ENCODE measurements around the gene KRT4. TPM values are rescaled to one million over a fixed set of nuclear protein-coding genes. Genes with fewer than 3 reads are reported as not detected.
"Not testable (repeated sequence)": the region's sequence is repeated elsewhere in the genome, so short reads cannot be mapped to it uniquely, and the experiment has no call there.

The KRT4 gene
- total RNA-seq, 1 donor from 2014 or later, result not detected

DNA sequence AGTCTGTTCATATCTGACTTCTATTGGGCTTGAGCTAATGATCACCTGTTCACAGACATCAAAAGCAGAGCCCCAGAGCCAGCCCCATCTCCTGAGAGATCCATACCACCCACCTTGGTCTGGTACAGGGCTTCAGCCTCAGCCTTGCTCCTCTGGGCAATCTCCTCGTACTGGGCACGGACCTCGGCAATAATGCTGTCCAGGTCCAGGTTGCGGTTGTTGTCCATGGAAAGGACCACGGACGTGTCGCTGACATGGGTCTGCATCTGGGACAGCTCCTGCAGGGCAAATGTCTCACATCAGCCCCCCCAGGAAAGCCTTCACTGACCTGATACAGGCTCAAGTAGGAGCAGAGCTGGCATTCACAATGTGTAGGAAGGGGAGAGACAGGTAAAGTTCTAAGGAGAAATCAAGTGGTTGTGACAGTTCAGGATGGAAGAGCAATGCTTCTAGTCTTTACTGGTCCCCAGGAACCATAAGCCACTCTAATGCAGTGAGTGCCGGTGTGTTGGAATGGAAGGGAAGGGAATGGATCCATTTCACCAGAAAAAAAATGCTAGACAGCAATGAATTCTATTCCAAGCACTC lies 5.2 kb downstream of the KRT4 start:
- intact Hi-C loops (cut with micrococcal nuclease), result no loop called here

DNA sequence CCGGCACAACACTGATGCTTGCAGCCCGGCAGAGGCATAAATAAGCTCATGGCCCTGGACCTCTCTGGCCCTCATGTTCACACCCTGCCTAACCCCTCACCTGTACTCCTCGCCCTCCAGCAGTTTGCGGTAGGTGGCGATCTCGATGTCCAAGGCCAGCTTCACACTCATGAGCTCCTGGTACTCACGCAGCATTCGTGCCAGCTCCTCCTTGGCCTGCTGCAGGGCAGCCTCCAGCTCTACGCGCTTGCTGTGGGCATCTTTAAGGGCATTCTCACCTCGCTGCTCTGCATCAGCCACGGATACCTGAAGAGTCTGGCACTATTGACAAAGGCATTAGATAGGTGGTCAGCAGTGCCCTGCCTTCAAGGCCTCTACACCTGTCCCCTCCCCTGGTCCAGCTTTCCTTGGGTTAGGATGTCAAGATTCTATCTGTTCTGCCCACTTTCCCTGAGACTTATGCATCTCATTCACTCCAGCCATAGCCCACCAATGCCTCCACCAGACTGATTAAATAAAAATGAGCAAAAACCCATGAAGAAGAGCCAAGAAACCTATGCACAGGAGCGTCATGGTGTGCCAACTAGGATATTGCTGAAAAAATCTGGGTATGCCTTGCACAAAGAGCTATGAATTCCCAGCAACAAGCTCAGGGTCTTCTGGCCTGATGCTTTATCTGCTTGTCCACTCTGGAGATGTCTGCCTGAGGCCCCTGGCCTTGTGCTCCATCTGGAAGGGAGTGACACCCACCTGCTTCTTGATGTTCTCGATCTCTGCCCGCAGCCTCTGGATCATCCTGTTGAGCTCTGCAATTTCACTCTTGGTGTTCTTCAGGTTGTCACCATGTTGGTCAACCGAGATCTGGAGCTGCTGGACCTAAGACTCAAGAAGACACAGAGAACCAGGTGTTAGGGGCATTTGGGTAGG lies 6.1 kb downstream of the KRT4 start:
- intact Hi-C loops (cut with micrococcal nuclease), result no loop called here

DNA sequence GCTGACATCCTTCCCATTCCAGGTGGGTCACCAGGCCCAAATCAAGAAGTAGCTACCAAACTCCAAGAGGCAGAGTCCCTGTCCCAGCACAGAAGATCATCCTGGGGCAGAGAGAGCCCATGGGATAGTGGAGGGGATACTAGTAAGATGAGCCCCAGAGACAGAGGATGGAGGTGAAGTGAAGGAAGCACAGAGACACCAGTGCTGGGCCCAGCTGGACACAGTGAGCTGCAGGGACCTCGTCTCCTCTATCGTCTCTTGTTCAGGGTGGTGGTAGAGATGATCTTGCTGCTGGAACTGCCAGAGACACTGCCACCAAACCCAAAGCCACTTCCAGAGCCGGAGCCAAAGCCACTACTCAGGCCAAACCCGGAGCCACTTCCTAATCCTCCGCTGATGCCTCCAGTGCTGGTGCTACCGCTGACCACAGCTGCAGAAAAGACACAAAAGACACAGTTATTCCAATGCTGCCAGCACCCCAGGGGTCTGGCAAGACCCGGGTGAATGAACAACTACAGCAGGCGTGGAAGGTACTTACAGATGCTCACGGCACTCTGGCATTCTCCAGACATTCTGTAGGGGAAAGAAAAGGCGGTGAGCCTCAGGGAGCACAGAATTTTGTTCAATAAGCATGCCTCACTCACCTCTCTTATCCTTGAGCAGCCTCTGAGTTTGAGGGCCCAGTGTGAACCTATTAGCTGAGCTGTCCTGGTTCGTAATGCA lies 6.9 kb downstream of the KRT4 start:
- intact Hi-C loops (cut with micrococcal nuclease), result no loop called here

DNA sequence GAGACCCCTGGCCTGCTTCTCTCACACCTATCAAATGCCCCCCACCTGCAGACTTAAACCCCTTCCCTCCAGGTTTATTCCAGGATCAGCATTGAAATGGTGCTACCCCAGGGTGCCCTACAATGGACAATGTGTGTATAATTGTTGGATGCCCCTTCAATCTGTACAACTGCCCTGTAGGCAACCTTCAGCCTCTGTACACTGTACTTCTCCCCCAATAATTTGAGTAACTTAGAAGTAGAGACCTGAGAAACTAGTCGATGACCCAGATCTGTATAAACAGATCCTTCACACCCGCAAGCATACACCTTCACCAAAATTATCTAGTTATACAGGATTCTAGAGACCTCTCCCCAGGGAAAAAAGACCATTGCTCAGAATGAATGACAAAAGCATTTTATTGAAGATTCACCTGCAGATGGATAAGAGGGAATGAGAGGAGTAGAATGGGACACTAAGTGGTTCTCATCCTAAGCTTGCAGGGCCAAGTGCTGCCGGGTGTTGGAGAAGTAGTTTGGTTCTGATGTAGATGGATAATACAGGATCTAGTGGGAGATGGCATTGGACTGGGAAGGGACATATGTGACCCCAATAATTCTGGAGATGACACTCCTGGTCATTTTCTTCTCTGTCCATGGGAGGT lies 7.6 kb downstream of the KRT4 start:
- intact Hi-C loops (cut with micrococcal nuclease), result no loop called here

DNA sequence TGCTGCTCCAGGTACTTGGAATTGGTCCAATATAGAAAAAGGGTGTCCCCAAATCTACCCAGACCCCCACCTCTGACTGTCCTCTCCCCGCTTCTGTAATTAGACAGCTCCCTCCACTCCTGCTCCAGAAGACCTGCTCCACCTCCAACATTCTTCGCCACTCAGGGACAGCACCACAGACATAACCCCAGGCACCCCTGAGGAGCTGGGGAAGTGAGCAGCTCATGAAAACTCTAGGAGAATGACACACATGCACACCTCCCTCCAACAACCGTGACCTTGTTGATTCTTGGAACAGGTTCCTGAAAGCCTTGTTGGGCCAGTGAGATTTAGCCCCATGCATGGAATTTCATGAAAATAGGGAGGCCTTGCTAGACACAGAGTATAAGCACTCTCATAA lies 8.2 kb downstream of the KRT4 start:
- intact Hi-C loops (cut with micrococcal nuclease), result no loop called here

DNA sequence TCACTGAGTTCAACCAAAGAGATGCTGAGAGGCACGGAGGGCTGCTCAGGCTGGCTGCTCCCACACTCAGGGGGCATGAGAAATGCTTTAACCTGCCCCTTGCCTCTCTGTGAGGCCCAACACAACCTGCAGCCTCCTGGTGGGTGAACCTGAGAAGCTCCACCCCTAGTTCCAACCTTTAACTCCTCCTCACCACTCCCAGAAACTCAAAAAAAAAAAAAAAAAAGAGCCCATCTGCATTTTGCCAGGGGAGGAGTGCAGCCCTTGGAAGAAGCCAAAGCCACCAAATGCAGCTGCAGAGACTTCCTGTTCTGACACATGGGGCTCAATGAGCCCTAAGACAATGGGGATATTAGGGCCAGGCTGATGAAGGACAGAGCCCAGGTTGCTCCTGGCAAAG lies 8.9 kb downstream of the KRT4 start:
- intact Hi-C loops (cut with micrococcal nuclease), result no loop called here

DNA sequence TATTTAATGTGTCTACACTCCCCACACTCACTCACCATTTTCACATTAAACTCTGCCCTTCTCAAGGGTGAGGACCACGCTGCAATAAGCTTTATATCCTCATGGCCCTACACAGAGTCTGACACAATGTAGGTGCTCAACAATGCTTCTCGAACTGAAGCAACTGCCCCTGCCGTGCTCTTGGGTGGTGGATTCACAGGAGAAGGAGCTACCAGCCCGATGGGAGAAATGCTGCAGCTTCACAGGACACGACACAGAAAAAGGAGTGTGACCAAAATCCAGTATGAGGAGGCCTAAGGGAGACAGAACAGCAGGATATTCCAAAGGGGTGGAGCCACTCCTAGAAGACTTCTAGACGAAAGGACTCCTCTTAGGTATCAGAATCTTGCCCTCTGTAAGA lies 11.5 kb downstream of the KRT4 start:
- intact Hi-C loops (cut with micrococcal nuclease), result no loop called here

DNA sequence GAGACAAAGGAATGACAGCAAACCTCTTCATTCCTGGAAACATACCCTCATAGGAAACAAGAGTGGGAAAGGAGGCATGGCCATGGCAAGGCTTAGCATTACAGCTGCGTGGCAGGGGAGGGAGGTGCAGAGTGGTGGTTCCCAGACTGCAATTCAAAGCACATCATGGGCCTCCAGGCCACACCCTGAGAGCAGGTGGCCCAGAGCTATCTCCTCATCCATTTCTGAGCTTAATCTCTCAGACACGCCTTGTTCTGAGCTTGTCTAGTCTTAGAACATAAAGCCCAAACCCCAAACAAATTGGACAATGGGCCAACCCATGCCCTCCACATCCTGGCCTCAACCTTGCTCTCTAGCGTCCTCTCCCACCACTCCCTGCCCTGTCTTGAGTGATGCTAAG lies 12.1 kb downstream of the KRT4 start:
- intact Hi-C loops (cut with micrococcal nuclease), result no loop called here

DNA sequence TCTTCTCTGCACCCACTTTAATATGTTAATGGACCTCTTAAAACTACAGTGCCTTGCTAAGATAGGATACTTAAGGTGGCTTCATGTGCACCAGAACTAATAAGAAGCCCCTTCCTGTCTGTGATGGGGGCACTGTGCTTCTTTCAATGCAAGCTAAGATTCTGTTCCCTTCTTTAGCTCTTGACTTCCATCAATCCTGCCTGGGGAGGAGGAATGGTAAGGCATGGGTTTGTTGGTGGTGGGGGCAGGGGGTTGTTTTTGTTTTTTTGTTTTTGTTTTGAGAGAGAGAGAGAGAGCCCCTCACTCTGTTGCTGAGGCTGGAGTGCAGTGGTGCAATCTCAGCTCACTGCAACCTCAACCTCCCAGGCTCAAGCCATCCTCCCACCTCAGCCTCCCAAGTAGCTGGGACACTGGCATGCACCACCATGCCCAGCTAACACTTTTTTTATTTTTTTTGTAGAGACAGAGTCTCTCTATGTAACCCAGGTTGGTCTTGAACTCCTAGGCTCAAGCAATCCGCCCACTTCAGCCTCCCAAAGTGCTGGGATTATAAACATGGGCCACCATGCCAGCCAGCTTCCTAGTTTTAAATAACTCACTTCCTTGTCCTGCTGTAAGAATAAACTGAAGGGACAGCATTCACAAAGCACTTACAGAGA lies 13.5 kb downstream of the KRT4 start:
- intact Hi-C loops (cut with micrococcal nuclease), result no loop called here

DNA sequence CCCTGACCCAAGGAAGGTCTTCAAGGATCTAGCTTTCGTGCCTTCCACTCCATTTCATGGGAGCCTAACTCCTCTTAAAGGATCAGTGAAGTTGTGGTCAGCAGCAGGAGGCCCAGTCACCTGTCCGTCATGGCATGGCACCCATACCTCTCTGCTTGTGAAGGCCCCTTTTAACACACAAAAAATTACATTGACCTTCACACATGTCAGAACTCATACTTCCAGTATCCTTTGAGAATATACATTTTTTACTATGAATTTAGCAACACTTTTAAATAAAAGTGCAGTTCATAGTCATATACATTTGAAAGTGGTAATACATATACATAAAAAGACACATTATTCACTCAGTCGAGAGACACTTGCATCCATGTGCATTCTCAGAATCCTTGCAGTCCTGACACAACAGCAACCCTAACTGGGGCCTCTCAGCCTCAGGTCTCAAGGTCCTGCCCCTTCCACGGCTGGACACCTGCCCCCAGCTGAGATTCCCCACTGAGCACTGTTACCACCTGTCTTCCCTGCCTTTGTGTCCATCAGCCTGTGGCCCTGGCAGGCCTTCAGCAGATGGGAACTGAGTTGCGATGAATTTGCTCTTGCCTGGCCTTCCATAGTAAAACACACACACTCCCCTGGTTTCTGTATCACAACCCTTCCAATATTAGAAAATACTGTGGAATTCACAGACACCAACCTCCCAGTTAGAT lies 14.3 kb downstream of the KRT4 start:
- intact Hi-C loops (cut with micrococcal nuclease), result no loop called here

DNA sequence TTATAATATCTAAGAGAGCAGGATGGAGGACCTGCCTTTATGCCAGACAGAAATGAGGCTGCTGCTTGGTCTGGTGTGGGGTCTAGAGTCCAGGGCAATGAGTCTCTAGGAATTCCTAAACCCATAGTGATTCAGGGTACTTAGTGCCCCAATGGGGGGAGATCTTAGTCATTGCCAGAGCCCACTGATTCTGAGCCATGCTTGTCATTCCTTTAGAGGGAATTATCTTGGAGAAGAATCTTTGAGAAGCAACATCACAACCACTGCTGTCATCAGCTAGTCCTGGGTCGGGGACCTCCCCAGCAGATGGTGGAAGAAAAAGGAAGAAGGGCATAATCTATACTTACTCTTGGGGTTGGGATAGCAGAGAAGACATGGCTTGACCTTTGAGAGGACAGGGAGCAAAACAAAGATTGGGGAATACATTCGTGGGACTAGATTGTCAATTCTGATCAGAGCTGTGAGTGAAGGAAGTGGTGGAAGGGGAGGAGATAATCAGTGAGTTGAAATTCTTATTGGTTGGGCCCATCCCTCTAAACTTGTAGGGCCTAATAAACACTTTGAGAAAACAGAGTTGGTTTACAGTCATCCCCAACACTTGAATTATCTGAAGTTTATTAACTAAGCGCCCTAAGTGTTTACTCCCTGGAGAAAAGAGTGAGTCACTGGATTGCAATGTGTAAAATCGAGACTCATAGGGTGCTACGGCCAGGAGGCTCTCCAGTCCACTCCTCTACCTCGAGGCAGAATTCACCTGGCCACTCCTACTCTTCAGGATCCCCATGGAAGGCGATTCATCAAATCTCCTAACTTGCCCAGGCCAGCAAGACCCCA lies 15.0 kb downstream of the KRT4 start:
- intact Hi-C loops (cut with micrococcal nuclease), result no loop called here

DNA sequence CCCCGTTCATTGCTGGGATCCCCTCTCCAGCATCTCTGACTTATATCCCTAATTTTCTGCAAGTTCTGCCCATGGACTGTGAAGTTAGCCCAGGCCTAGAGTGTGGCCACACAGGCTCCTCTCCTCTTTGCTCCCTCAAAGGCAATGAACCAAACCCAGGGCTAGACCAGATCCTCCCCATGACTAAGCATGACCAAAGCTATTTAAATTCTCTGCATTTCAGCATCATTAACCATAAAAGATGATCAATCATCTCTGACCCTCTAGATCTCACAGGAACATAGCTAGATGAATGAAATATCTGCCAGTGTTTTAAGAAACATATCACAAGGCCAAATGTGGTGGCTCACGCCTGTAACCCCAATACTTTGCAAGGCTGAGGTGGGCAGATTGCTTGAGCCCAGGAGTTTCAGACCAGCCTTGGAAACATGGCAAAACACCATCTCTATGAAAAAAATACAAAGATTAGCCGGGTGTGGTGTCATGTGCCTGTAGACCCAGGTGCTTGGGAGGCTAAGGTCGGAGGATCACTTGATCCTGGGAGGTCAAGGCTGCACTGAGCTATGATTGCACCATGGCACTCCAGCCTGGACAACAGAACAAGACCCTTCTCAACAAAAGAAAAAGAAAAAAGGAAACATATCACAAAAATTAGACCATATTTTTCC lies 15.8 kb downstream of the KRT4 start:
- intact Hi-C loops (cut with micrococcal nuclease), result no loop called here

DNA sequence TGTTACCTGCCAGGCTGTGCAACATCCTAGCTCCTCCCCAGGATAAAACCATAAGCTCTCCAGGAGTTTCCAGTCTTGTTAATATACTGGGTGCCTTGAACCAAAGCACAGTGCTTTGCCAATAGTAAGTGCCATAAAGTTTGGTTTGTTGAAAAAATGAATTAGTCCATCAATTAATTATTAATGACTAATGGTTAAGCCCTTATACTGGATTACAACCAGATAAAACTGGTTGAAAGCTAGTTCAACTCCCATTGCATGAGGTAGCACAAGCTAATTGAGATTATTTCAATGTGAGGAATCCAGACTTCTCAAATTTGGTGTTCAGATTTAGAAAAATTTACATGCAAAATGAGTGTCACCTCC lies 16.4 kb downstream of the KRT4 start:
- intact Hi-C loops (cut with micrococcal nuclease), result no loop called here

DNA sequence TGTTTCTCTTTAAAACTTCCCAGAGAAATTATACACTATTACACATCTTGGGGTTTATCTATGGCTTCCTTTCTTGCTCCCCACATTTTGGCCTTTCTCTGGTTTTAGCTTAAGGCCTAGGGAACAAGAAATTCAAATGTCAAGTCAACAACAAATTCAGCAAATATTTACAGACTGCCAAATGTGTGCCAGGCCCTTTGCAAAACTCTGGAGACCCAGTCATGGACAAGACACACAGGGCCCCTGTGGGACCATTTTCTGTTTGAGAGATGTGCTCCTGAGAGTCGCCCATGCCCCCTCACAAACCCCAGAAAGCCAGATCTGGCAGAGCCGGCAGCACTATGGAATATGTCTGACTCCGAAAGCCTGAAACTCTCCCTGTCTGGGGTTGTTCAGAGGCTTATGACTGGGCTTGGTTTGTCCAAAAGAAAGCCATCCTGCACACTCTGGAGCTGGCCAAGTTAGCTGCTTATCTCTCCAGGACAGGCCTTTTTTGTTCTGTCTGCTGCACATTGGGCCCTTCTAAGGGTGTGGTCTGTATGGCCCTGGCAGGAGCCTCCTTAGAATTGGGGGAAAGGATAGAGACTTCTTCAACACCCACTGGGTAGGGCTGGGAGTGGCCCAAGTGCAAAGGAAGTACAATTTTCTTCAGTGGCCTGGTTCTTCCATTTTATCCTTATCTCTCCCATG lies 16.9 kb downstream of the KRT4 start:
- intact Hi-C loops (cut with micrococcal nuclease), result no loop called here

DNA sequence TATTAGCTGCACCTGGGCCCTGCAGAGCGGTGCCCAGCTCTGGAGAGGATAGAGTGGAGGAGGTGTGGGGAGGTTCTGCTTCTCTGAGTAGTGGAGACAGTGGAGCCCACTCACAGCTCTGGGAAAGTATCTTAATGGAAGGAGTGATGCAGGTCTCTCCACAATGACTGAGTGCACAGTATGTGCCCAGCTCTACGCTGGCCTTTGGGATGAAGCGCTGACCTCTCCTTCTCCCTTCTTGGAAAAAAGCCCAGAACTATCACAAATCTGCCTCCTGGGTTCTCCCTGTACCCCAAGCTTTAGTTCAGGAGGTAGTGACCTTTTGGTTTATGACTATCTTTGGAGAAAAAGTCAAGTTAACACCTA lies 17.5 kb downstream of the KRT4 start:
- intact Hi-C loops (cut with micrococcal nuclease), result no loop called here

DNA sequence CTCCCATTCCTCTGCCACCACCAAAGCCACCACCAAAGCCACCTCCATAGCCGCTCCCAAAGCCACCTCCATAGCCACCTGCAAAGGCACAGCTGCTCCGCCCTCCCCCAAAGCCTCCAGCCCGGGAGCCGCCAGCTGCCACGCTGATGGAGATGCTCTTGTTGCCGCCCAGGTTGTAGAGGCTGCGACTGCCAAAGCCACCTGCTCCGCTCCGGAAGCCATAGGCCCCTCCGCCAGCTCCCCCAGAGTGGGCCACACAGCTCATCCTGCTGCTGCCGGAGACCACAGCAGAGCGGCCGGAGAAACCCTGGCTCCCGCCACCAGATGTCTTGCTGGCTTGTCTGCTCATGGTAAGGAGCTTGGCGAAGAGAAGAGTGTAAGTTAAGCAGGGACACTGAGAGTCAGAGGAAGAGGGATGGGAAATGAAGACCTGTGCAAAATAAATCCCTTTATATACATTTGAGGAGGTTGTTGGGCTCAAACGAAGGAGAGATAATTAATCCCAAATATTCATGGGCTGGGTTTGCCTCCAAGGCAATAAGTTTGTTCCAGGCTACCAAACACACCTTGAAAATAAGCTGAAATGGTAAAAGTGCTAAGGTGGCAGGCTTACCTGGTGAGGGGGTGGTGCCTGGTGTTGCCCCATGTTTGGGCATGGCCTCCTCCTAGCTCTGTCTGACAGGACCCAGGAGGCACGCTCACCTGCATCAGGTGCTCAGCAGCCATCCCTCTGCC lies 18.1 kb downstream of the KRT4 start, which contains the start of gene KRT3:
KRT3 (minus strand) TSS at position 424 of the 735 bp plus-strand sequence; CDS start at position 349, 75 bp downstream.
- intact Hi-C loops (cut with micrococcal nuclease), result no loop called here

DNA sequence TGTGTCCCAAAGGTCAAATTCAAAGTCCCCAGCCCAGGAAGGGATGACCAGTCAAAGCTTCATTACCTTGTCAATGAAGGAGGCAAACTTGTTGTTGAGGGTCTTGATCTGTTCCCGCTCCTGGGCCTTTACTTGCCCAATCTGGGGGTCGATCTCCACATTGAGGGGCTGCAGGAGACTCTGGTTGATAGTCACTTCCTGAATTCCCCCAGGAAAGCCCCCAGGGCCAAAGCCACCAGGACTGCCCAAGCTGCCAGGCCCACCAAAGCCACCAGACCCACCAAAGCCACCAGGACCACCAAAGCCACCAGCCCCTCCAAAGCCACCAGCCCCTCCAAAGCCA lies 18.6 kb downstream of the KRT4 start:
- intact Hi-C loops (cut with micrococcal nuclease), result not testable (repeated sequence)

Data from T-helper 1 cell treated with Interleukin-12 subunit alpha and Interleukin-12 subunit beta and Interleukin-4 antibody, amounts not matched to agents 30 ng/mL and 1 ng/mL, for 36 hours (primary cell).